GM12892 (cell line): ENCODE results near the gene SSTR1.

Experiments used
- POLR2A ChIP-seq: IDR thresholded peaks from 2 replicates; pipeline ENCODE4 v1.6.1; 2011; ENCODE audit warnings: low read depth, low read length, control low read depth
- POLR2AphosphoS5 ChIP-seq: IDR thresholded peaks from 2 replicates; pipeline ENCODE4 v1.6.1; 2011; ENCODE audit warnings: low read depth, low read length, control low read depth

DNA sequence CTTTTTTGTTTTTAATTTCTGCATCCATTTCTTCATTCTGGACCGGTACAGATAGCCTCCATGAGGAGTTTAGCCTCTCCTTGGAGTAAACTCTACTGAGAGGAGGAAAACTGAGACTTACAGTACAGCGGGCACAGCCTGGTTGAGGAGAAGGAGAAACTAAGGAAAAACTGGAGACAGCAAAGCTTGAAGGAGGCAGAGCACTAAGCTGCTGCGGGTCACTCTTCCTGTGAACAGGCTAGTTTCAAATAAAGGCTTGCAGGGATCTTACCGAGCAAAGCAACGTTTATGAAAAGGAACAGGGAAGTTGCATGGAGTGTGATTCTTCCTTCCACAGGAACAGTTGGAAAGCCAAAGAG is 348 bp upstream of the SSTR1 start:
- TF ChIP-seq POLR2A (no peak), POLR2AphosphoS5 (no peak)
